Esophagus (tissue), 2 donors: ENCODE data around the gene FRMD4A. TPM values are rescaled to one million over a fixed set of nuclear protein-coding genes. Genes with fewer than 3 reads are reported as not detected.
A peak's percentile ranks its signal among the peaks of the same experiment; 100 is the strongest.
"Not testable (repeated sequence)": the region's sequence is repeated elsewhere in the genome, so short reads cannot be mapped to it uniquely, and the experiment has no call there.

ENCODE experiments used
- H3K27ac ChIP-seq, 2 donors: one replicate each; pipeline ENCODE4 v1.5.1; 2013; ENCODE audit warnings: low read depth in 2 of 2, mild to moderate bottlenecking in 2 of 2, inconsistent platforms in 1 of 2, low read length in 1 of 2, moderate library complexity in 1 of 2
- H3K27me3 ChIP-seq, 2 donors: one replicate each; pipeline ENCODE4 v1.6.1; 2013; ENCODE audit warnings: low read length in 2 of 2, control low read depth in 1 of 2, mild to moderate bottlenecking in 1 of 2; ENCODE audit not compliant: insufficient read depth in 2 of 2, control insufficient read depth in 1 of 2
- H3K36me3 ChIP-seq, 2 donors: one replicate each; pipeline ENCODE4 v1.6.1; 2013; ENCODE audit warnings: low read length in 1 of 2; ENCODE audit not compliant: control insufficient read depth in 2 of 2, insufficient read depth in 2 of 2
- H3K4me1 ChIP-seq, 2 donors: one replicate each; pipeline ENCODE4 v1.6.1; 2013; ENCODE audit warnings: low read length in 1 of 2; ENCODE audit not compliant: control insufficient read depth in 2 of 2, insufficient read depth in 2 of 2
- H3K4me3 ChIP-seq, 2 donors: one replicate each; pipeline ENCODE4 v1.5.1; 2013; ENCODE audit warnings: low read length in 2 of 2, mild to moderate bottlenecking in 2 of 2, low read depth in 1 of 2, moderate library complexity in 1 of 2
- H3K9me3 ChIP-seq, 2 donors: one replicate each; pipeline ENCODE4 v1.6.1; 2013; ENCODE audit warnings: mild to moderate bottlenecking in 2 of 2, low read depth in 1 of 2, low read length in 1 of 2, moderate library complexity in 1 of 2; ENCODE audit not compliant: control insufficient read depth in 2 of 2, insufficient read depth in 1 of 2
- WGBS, 2 donors: extraction: QIAGEN DNeasy Blood & Tissue Kit; methylation state at CpG; one replicate each; pipeline ENCODE4 v1.1.7; 2013; 5-methylcytosine and 5-hydroxymethylcytosine counted together
- polyA plus RNA-seq, 2 donors: library from polyadenylated mRNA; stranded (reverse); fragments of 200-250 nt; gene quantifications; one replicate each; pipeline ENCODE4 v1.2.3, GENCODE V29; 2013
- donor health status: healthy with polysubstance abuse.
- donor health status: Bipolar disorder and iron deficiency.

The FRMD4A gene
- polyA plus RNA-seq, 2 donors: 9.3 to 12.6 TPM

GRCh38 chr10:13720699-13721098 lies 610.0 kb downstream of the FRMD4A start:
- no peaks in the 10 kb centered on the region for H3K9me3 ChIP-seq
- H3K4me3 ChIP-seq: no peak overlapping the region
- H3K36me3 ChIP-seq: no peaks in the 10 kb centered on the region
- no peaks in the 10 kb centered on the region for H3K27me3 ChIP-seq
- WGBS, 2 donors: 81 to 83% methylated on average over 4 of the region's 4 CpGs
- peaks cover 3 to 4% of the 10 kb centered on the region in 2 donors for H3K4me1 ChIP-seq
- no peak overlapping the region for H3K27ac ChIP-seq

- Histone ChIP-seq H3K27ac (peak overlapping the region; percentile 54 to 55), H3K4me3 (no peak overlapping the region)
Measured at GRCh38 chr10:13719425-13719824, 611.3 kb downstream of the FRMD4A start.

GRCh38 chr10:13718820-13719219 lies 611.9 kb downstream of the FRMD4A start:
- H3K36me3 ChIP-seq: no peaks in the 10 kb centered on the region
- 74 to 75% methylated on average over 4 of the region's 4 CpGs for WGBS, 2 donors
- no peaks in the 10 kb centered on the region for H3K9me3 ChIP-seq
- H3K27me3 ChIP-seq: no peaks in the 10 kb centered on the region
- peaks cover 3 to 4% of the 10 kb centered on the region in 2 donors for H3K4me1 ChIP-seq
- peak overlapping the region; percentile 79 to 87 for H3K27ac ChIP-seq
- no peak overlapping the region for H3K4me3 ChIP-seq

More at GRCh38 chr10:13719425-13719824, 611.3 kb downstream of the FRMD4A start:
- no peaks in the 10 kb centered on the region for H3K27me3 ChIP-seq
- WGBS, 2 donors: 53 to 58% methylated on average over 5 of the region's 5 CpGs
- peaks cover 3 to 4% of the 10 kb centered on the region in 2 donors for H3K4me1 ChIP-seq
- H3K9me3 ChIP-seq: no peaks in the 10 kb centered on the region
- no peaks in the 10 kb centered on the region for H3K36me3 ChIP-seq

DNA sequence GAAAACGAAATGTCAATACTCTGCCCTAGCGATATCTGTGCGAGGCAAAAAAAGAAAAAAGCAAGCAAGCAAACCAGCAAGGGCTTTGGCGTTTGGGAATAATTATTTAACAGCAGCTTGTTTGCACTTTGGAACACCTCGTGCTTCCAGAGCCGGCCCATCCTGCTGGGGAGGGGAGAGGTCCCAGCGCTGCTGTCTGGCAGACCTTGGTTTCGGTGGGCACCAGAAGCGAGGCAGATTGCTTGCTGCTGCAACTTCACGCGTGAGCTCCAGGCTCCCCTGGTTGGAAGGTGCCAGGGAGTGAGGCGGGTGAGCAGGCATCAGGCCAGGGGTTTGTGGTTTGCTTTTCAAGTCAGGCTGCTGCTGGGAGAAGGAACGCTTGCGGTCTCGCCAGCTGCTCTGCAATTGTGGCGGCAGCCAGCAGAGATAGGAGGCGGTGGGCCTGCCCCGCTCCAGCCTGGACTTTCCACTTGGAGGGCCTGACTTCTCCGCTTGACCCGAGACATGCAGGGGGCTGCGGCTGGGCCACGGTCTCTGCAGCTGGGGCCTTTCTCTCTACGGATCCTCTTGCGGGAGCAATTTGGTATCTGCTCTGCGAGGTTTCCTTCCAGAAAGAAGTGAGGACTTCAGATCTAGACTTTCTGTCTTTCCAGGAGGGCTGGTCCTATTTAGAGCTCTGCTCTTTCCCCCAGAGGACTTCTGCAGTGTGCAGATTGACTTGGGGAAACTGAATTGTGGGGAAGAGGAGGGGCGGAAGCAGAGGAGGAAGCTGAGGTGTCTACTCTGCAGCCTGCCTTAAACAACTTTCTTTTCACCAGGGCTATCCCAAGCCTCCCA lies 612.6 kb downstream of the FRMD4A start:
- Histone ChIP-seq H3K4me1 (peaks cover 3 to 4% of the 10 kb centered on the region in 2 donors), H3K9me3 (no peaks in the 10 kb centered on the region), H3K4me3 (peak overlapping the region; percentile 16 to 32), H3K36me3 (no peaks in the 10 kb centered on the region), H3K27ac (peak overlapping the region; percentile 79 to 87), H3K27me3 (no peaks in the 10 kb centered on the region)
- WGBS, 2 donors: 15 to 23% methylated on average over 26 of the region's 26 CpGs

DNA sequence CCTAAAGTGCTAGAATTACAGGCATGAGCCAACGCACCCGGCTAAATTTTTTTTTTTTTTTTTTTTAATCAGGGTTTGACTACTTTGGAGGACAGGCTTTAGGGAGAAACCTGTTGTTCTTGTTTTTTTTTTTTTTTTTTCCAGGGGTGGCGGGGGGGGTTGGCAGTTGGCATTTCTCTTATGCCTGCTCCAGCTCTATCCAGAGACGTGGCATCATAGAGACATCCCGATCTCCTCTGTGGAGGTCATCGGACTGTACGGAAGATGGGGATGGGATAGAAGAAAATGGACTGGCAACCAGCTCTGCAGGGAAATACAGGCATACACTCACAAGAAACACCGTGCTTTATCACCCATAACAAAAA lies 613.2 kb downstream of the FRMD4A start:
- peak overlapping the region; percentile 6 to 32 for H3K4me3 ChIP-seq
- H3K4me1 ChIP-seq: peaks cover 3 to 4% of the 10 kb centered on the region in 2 donors
- H3K27ac ChIP-seq: peak overlapping the region; percentile 79 to 87
- H3K36me3 ChIP-seq: no peaks in the 10 kb centered on the region
- 43 to 54% methylated on average over 8 of the region's 8 CpGs for WGBS, 2 donors
- H3K9me3 ChIP-seq: no peaks in the 10 kb centered on the region
- H3K27me3 ChIP-seq: no peaks in the 10 kb centered on the region

DNA sequence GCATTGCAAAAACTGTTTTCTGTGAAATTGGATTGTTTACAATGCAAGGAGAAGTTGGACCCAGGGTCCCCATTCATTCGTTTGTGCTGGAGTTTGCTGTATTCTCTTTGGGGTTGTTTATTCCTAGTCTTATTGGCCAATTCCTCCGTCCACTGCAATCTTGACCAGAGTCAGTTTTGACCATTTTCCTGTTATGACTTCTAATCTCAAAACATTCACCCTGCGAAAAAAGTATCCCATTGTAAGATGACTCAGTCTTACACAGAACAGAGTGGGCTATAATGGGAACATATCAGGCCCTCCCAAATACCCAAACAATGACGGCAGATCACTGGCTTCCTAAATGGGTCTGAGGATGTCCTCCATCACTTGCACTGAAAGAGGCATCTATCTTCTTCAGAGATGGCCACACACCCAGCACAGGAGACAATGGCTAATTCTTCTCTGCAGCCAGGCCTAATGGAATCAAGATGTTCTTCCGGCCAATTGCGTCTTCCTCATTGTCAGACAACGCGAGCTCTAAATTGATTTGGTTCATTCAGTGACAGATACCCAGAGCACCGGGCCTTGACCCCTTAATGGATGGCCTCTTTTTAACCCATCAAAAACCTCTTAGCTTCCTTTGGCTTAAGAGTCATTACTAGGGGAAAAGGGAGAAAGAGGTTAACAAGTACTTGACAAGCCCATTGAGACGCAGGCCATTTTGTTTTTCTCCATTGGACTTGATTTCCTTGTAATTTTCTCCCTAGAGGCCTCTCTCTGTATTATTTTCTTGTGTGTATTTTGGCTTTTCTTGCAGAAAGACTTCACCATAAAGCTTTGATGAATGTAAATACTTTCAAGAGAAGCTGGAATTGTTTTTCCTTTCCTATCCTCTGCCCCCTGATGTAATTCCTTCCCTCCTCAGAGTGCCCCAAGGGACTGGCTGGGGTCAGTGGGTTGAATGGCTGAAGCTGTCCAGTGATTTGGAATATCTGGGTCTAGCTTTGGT lies 614.3 kb downstream of the FRMD4A start:
- no peak overlapping the region for H3K4me3 ChIP-seq
- peaks cover 3 to 4% of the 10 kb centered on the region in 2 donors for H3K4me1 ChIP-seq
- H3K27ac ChIP-seq: no peak overlapping the region
- H3K27me3 ChIP-seq: no peaks in the 10 kb centered on the region
- WGBS, 2 donors: 80 to 86% methylated on average over 10 of the region's 10 CpGs
- H3K36me3 ChIP-seq: no peaks in the 10 kb centered on the region
- H3K9me3 ChIP-seq: no peaks in the 10 kb centered on the region

DNA sequence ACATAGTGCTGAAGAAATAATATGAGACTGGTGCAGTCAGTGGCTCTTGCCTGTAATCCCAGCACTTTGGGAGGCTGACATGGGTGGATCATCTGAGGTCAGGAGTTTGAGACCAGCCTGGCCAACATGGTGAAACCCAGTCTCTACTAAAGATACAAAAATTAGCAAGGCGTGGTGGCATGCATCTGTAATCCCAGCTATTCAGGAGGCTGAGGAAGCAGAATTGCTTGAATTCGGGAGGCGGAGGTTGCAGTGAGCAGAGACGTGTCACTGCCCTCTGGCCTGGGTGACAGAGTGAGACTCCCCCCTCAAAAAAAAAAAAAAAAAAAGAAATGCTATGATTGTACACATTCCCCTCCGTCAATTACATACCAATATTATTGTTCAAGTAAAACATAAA lies 615.1 kb downstream of the FRMD4A start:
- not testable (repeated sequence) for H3K27me3 ChIP-seq, H3K4me1 ChIP-seq, H3K36me3 ChIP-seq, H3K9me3 ChIP-seq, H3K4me3 ChIP-seq, H3K27ac ChIP-seq
- 65 to 81% methylated on average over 5 of the region's 5 CpGs for WGBS, 2 donors

DNA sequence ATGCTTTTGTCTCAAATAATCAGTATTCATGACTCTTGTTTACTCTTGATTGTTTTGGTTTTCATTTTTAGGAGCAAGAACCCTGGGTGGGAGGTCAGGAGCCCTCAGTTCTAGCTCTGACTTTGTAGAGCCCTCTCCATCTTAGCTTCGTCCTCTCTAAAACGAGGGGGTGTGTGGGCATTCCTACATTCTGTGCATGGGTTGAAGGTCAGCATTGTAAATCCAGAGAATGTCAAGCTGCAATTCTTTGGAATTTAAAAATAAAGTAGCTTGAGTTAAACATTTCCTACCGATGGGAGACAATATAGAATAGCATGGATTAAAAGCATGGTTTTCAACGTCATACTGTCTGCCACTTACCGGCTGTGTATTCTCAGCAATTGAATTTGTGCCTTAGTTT lies 615.6 kb downstream of the FRMD4A start:
- WGBS, 2 donors: 81 to 90% methylated on average over 5 of the region's 5 CpGs
- Histone ChIP-seq H3K4me1 (peaks cover 3 to 4% of the 10 kb centered on the region in 2 donors), H3K27ac (no peak overlapping the region), H3K27me3 (no peaks in the 10 kb centered on the region), H3K4me3 (no peak overlapping the region), H3K36me3 (no peaks in the 10 kb centered on the region), H3K9me3 (no peaks in the 10 kb centered on the region)

- Histone ChIP-seq H3K4me3 (no peak overlapping the region), H3K27ac (peak overlapping the region in 1 of 2 donors; percentile 3), H3K36me3 (no peaks in the 10 kb centered on the region), H3K4me1 (peaks cover under 1 to 4% of the 10 kb centered on the region in 2 donors), H3K9me3 (no peaks in the 10 kb centered on the region), H3K27me3 (no peaks in the 10 kb centered on the region)
- 39 to 50% methylated on average over 6 of the region's 6 CpGs for WGBS, 2 donors
Measured at GRCh38 chr10:13712837-13713581, 617.7 kb downstream of the FRMD4A start.
